IMR-90 (cell line): ENCODE data around the gene CD80. TPM values are rescaled to one million over a fixed set of nuclear protein-coding genes. Genes with fewer than 3 reads are reported as not detected.

Source experiments
- ATAC-seq: fragments of 200-7000 bp; cut with Tn5 transposase; 2 replicates; pipeline ENCODE4 v1.9.1; 2020; ENCODE audit warnings: low read depth, mild to moderate bottlenecking, moderate library complexity
- BruUV-seq: library from RNA; stranded (reverse); fragments of 400-500 nt; replicated peaks from 2 replicates; lab custom pipeline; 2021; lab: Mats Ljungman, UMichigan
- CTCF ChIA-PET: fragments of 300-600 bp; formaldehyde crosslinking; extraction: SDS; loops from one replicate; lab custom pipeline; 2021; ENCODE audit warnings: antibody characterized with exemption; lab: Yijun Ruan, JAX
- POLR2A ChIA-PET: fragments of 300-600 bp; sonication (Branson Sonifier 250); formaldehyde crosslinking; loops from one replicate; lab custom pipeline; 2022; ENCODE audit warnings: antibody characterized with exemption; ENCODE audit not compliant: unreplicated experiment; lab: Charles Lee
- DNase-seq: peaks from one replicate; pipeline ENCODE4 v3.0.0; 2013
- H2AFZ ChIP-seq: replicated peaks from 2 replicates; pipeline ENCODE3; 2013; ENCODE audit warnings: low read length, mild to moderate bottlenecking; ENCODE audit not compliant: poor library complexity
- H2AK5ac ChIP-seq: 2 replicates; pipeline ENCODE4 v1.6.1; 2013; ENCODE audit warnings: low read depth, low read length, inconsistent platforms
- H2AK9ac ChIP-seq: replicated peaks from 2 replicates; pipeline ENCODE3; 2013; ENCODE audit warnings: mild to moderate bottlenecking, low read depth, low read length, moderate library complexity; ENCODE audit not compliant: poor library complexity
- H2BK120ac ChIP-seq: 2 replicates; pipeline ENCODE4 v1.6.1; 2013; ENCODE audit warnings: low read depth, low read length, inconsistent platforms
- H2BK15ac ChIP-seq: 3 replicates; pipeline ENCODE4 v1.6.1; 2013; ENCODE audit warnings: low read depth, low read length, inconsistent platforms
- H2BK20ac ChIP-seq: 2 replicates; pipeline ENCODE4 v1.6.1; 2013; ENCODE audit warnings: low read depth, mild to moderate bottlenecking, inconsistent platforms, low read length, moderate library complexity
- H2BK5ac ChIP-seq: 2 replicates; pipeline ENCODE4 v1.6.1; 2013; ENCODE audit warnings: mild to moderate bottlenecking, low read depth, low read length, inconsistent platforms; ENCODE audit not compliant: poor library complexity, severe bottlenecking
- H3K14ac ChIP-seq: replicated peaks from 2 replicates; pipeline ENCODE4 v1.6.1; 2013; ENCODE audit warnings: low read depth, low read length, inconsistent platforms
- H3K18ac ChIP-seq: 2 replicates; pipeline ENCODE4 v1.6.1; 2013; ENCODE audit warnings: low read depth, low read length, control low read depth
- H3K23ac ChIP-seq: 2 replicates; pipeline ENCODE4 v1.6.1; 2013; ENCODE audit warnings: low read depth, low read length, inconsistent platforms
- H3K27ac ChIP-seq: 2 replicates; pipeline ENCODE4 v1.5.1; 2013; ENCODE audit warnings: mild to moderate bottlenecking, control low read depth, low read length; ENCODE audit not compliant: insufficient read depth
- H3K27me3 ChIP-seq: 2 replicates; pipeline ENCODE4 v1.6.1; 2013; ENCODE audit warnings: low read length; ENCODE audit not compliant: control insufficient read depth, insufficient read depth
- H3K36me3 ChIP-seq: 2 replicates; pipeline ENCODE4 v1.6.1; 2013; ENCODE audit warnings: low read length, mixed read lengths; ENCODE audit not compliant: control insufficient read depth, insufficient read depth
- H3K4ac ChIP-seq: 2 replicates; pipeline ENCODE4 v1.6.1; 2013; ENCODE audit warnings: low read depth, low read length, inconsistent platforms
- H3K4me1 ChIP-seq: 2 replicates; pipeline ENCODE4 v1.6.1; 2013; ENCODE audit warnings: low read length, mixed read lengths; ENCODE audit not compliant: control insufficient read depth, insufficient read depth
- H3K4me2 ChIP-seq: 2 replicates; pipeline ENCODE4 v1.6.1; 2013; ENCODE audit warnings: low read depth, mild to moderate bottlenecking, control low read depth, low read length, moderate library complexity
- H3K4me3 ChIP-seq: 2 replicates; pipeline ENCODE4 v1.5.1; 2013; ENCODE audit warnings: low read depth, mild to moderate bottlenecking, control low read depth, low read length, moderate library complexity; ENCODE audit not compliant: insufficient read depth
- H3K56ac ChIP-seq: 2 replicates; pipeline ENCODE4 v1.6.1; 2013; ENCODE audit warnings: low read length, inconsistent platforms; ENCODE audit not compliant: insufficient read depth; ENCODE audit errors: extremely low read depth
- H3K79me1 ChIP-seq, 2 experiments: 2 replicates each; pipeline ENCODE4 v1.6.1; 2013; ENCODE audit warnings: low read length in 2 of 2, inconsistent platforms in 1 of 2, low read depth in 1 of 2
- H3K9ac ChIP-seq: 2 replicates; pipeline ENCODE4 v1.6.1; 2013; ENCODE audit warnings: low read depth, low read length, control low read depth
- H3K9me1 ChIP-seq: 2 replicates; pipeline ENCODE4 v1.6.1; 2013; ENCODE audit warnings: low read length, inconsistent platforms; ENCODE audit not compliant: insufficient read depth
- H3K9me3 ChIP-seq: 2 replicates; pipeline ENCODE4 v1.6.1; 2013; ENCODE audit warnings: low read length; ENCODE audit not compliant: control insufficient read depth, insufficient read depth
- H4K20me1 ChIP-seq: 2 replicates; pipeline ENCODE4 v1.6.1; 2013; ENCODE audit warnings: low read length, inconsistent platforms; ENCODE audit not compliant: insufficient read depth
- H4K5ac ChIP-seq: 2 replicates; pipeline ENCODE4 v1.6.1; 2013; ENCODE audit warnings: mild to moderate bottlenecking, low read depth, low read length, control low read depth
- H4K8ac ChIP-seq, 2 experiments: 2 replicates each; pipeline ENCODE4 v1.6.1; 2013; ENCODE audit warnings: low read depth in 2 of 2, low read length in 2 of 2, control low read depth in 1 of 2, inconsistent platforms in 1 of 2
- H4K91ac ChIP-seq: 2 replicates; pipeline ENCODE4 v1.6.1; 2013; ENCODE audit warnings: low read depth, low read length, inconsistent platforms; ENCODE audit not compliant: insufficient read depth
- BHLHE40 ChIP-seq: fragments of 150-350 bp; IDR thresholded peaks from 2 replicates; pipeline ENCODE4 v1.6.1; 2016; ENCODE audit warnings: mild to moderate bottlenecking, low read depth, low read length
- MAFK ChIP-seq: IDR thresholded peaks from 2 replicates; pipeline ENCODE4 v1.6.1; 2012; ENCODE audit warnings: low read depth, low read length, improper control_type of control experiment
- MXI1 ChIP-seq: IDR thresholded peaks from 2 replicates; pipeline ENCODE4 v1.6.1; 2012; ENCODE audit warnings: low read depth, mild to moderate bottlenecking, low read length, moderate library complexity, borderline replicate concordance
- NFE2L2 ChIP-seq: fragments of 150-350 bp; IDR thresholded peaks from 2 replicates; pipeline ENCODE4 v1.6.1; 2016; ENCODE audit warnings: low read depth, mild to moderate bottlenecking, low read length
- RCOR1 ChIP-seq: IDR thresholded peaks from 2 replicates; pipeline ENCODE4 v1.6.1; 2012; ENCODE audit warnings: mild to moderate bottlenecking, low read length, improper control_type of control experiment; ENCODE audit not compliant: insufficient replicate concordance
- WGBS, 2 experiments: methylation state at CpG; one replicate each; pipeline versions ENCODE4 v1.1.5 to v1.1.7; 2013; ENCODE audit warnings: missing lambda C conversion rate in 2 of 2; ENCODE audit not compliant: insufficient read length in 1 of 2; ENCODE audit errors: extremely low coverage in 2 of 2; 5-methylcytosine and 5-hydroxymethylcytosine counted together
- dilution Hi-C: fragments of 300-500 bp; cut with HindIII; formaldehyde crosslinking; loops from one replicate; pipeline ENCODE4 v1.14.3; 2018; ENCODE audit warnings: low sequenced_read_pairs; ENCODE audit not compliant: unreplicated experiment
- in situ Hi-C: fragments of 300-500 bp; cut with MboI; formaldehyde crosslinking; loops from 3 replicates; pipeline ENCODE4 v1.14.3; 2019; ENCODE audit warnings: low sequenced_read_pairs, inconsistent platforms, mixed read lengths
- intact Hi-C: fragments of 100-400 bp; cut with micrococcal nuclease; formaldehyde crosslinking; loops from 2 replicates; pipeline ENCODE4 v1.10.0; 2022
- polyA plus RNA-seq, 3 experiments: library from polyadenylated mRNA; depleted of rRNA; stranded (reverse); fragments of >200 nt; gene quantifications; 2 replicates each; pipeline ENCODE4 v1.2.3, GENCODE V29; 2012; ENCODE audit warnings: low replicate concordance in 1 of 3
- total RNA-seq: library from RNA; depleted of rRNA; stranded (reverse); fragments of >200 nt; gene quantifications from 2 replicates; pipeline ENCODE4 v1.2.3, GENCODE V29; 2012
- TF ChIP-seq, protein P1 (sequence below): fragments of 150-350 bp; IDR thresholded peaks from 2 replicates; pipeline ENCODE4 v1.6.1; 2016; ENCODE audit warnings: low read depth, mild to moderate bottlenecking, low read length, moderate library complexity, borderline replicate concordance
- TF ChIP-seq, protein P2 (sequence below): fragments of 150-350 bp; IDR thresholded peaks from 2 replicates; pipeline ENCODE4 v1.6.1; 2017; ENCODE audit warnings: mild to moderate bottlenecking, antibody characterized with exemption, low read length, low read depth

CD80 gene
- total and polyA plus RNA-seq, 2 of the 4 experiments (the other 2 are of a cell fraction) = not detected

DNA sequence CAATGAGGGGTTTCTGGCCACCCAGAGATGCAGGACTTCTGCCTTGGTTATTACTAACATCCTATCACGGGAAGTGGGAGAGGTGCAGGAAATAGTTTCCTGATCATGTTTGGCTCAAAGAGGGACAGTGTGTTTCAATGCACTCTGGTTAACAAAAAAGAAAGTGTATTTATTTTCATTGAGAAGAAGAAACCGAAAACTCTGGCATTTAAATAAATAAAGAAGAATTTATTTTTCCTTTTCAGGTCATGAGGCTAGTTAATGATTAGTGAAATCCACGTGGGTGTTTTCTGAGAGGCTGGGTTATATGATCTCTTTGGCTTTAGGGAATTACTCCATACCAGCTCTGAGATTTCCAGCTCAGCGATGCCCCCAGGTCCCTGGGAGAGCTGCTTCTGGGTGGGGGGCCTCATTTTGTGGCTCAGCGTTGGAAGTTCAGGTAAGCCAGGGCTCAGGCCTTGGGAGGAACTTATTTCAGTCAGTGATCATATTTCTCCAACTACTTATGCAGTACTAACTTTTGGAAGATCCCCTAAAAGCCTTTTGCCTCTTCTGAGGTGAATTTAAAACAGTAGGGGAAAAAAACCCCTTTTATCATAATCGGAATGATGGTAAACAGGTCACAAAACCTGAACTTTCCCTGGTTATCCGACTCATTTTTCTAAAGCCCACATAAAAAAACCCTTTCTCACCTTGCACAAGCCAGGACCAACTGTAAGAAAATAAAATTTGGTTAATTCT is 38.3 kb upstream of the CD80 start, which contains the start of gene PLA1A:
Gene PLA1A, plus strand, starts transcription at position 338 of the 741 bp plus-strand sequence. Its CDS starts 29 bp downstream, at position 367.
- Histone ChIP-seq H2AK9ac (no peak within 1 kb of the TSS), H3K9me3 (no peaks in the 10 kb centered on the region), H4K20me1 (no peaks in the 10 kb centered on the region), H3K4me2 (no peak within 1 kb of the TSS), H2BK20ac (no peak within 1 kb of the TSS), H4K5ac (no peak within 1 kb of the TSS), H3K79me1 (no peaks in the 10 kb centered on the region), H3K14ac (no peak within 1 kb of the TSS), H2BK120ac (no peak within 1 kb of the TSS), H3K4me1 (no peaks in the 10 kb centered on the region), H3K56ac (no peak within 1 kb of the TSS), H3K27ac (no peak within 1 kb of the TSS), H3K9me1 (no peaks in the 10 kb centered on the region), H3K9ac (no peak within 1 kb of the TSS), H2AFZ (no peak within 1 kb of the TSS), H3K18ac (no peak within 1 kb of the TSS), H2BK15ac (no peak within 1 kb of the TSS), H2AK5ac (no peak within 1 kb of the TSS), H4K91ac (no peak within 1 kb of the TSS), H3K36me3 (no peaks in the 10 kb centered on the region), H3K4ac (no peak within 1 kb of the TSS), H2BK5ac (no peak within 1 kb of the TSS), H3K23ac (no peak within 1 kb of the TSS), H3K27me3 (peaks cover 20% of the 10 kb centered on the region), H4K8ac (no peak within 1 kb of the TSS), H3K4me3 (no peak within 1 kb of the TSS)
- no peak for TF ChIP-seq RCOR1
- no peak for TF ChIP-seq NFE2L2
- TF ChIP-seq, protein P1, sequence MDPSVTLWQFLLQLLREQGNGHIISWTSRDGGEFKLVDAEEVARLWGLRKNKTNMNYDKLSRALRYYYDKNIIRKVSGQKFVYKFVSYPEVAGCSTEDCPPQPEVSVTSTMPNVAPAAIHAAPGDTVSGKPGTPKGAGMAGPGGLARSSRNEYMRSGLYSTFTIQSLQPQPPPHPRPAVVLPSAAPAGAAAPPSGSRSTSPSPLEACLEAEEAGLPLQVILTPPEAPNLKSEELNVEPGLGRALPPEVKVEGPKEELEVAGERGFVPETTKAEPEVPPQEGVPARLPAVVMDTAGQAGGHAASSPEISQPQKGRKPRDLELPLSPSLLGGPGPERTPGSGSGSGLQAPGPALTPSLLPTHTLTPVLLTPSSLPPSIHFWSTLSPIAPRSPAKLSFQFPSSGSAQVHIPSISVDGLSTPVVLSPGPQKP = no peak
- TF ChIP-seq MAFK = no peak
- TF ChIP-seq, protein P2, sequence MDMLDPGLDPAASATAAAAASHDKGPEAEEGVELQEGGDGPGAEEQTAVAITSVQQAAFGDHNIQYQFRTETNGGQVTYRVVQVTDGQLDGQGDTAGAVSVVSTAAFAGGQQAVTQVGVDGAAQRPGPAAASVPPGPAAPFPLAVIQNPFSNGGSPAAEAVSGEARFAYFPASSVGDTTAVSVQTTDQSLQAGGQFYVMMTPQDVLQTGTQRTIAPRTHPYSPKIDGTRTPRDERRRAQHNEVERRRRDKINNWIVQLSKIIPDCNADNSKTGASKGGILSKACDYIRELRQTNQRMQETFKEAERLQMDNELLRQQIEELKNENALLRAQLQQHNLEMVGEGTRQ = no peak
- no peak for TF ChIP-seq BHLHE40
- no peak for TF ChIP-seq MXI1
- dilution Hi-C loops (no loop called here), in situ Hi-C loops (loop anchor here (25.0 kb wide), 1 partner anchor 710 kb away; no protein-coding TSS in a partner anchor), intact Hi-C loops (no loop called here)
- ChIA-PET CTCF (no interaction called here), POLR2A (no interaction called here)
- DNase-seq (no peak), ATAC-seq (no peak)
- BruUV-seq = no TSS peak
- WGBS, 2 experiments = no CpG with 5 or more reads among the region's 7 CpGs
